ENCODE results near the gene LRCH2.

Gene LRCH2

GRCh38 chrX:115134382-115134781, 99.5 kb downstream of the LRCH2 start:
- no peak overlapping the region for H3K9ac ChIP-seq (ENCODE audit: low read length)
- no peaks in the 10 kb centered on the region for H3K36me3 ChIP-seq (ENCODE audit: insufficient read depth, low read length)
- H3K9me3 ChIP-seq (ENCODE audit: low read length), result no peaks in the 10 kb centered on the region
- no peak overlapping the region for H3K4me3 ChIP-seq (ENCODE audit: low read depth, low read length, poor library complexity, severe bottlenecking)
- no peak overlapping the region for H3K4me2 ChIP-seq (ENCODE audit: low read length)
- no peaks in the 10 kb centered on the region for H3K79me2 ChIP-seq (ENCODE audit: insufficient read depth, low read length)
- no peaks in the 10 kb centered on the region for H4K20me1 ChIP-seq (ENCODE audit: insufficient read depth, low read length)
- no peak overlapping the region for H3K27ac ChIP-seq (ENCODE audit: low read depth, low read length, poor library complexity, severe bottlenecking)
- TF ChIP-seq CTCF (IDR thresholded peaks at IDR 0.05; ENCODE audit: low read length) (no peak), EZH2 (IDR thresholded peaks at IDR 0.05; ENCODE audit: borderline replicate concordance, low read length) (no peak)
- H3K27me3 ChIP-seq (ENCODE audit: insufficient read depth, low read length), result no peaks in the 10 kb centered on the region
- H3F3A ChIP-seq (ENCODE audit: insufficient read depth, low read length), result no peaks in the 10 kb centered on the region
- no peaks in the 10 kb centered on the region for H3K4me1 ChIP-seq (ENCODE audit: insufficient read depth, low read length, severe bottlenecking)
- no peaks in the 10 kb centered on the region for H3K9me2 ChIP-seq (ENCODE audit: low read depth, low read length)
- H2AFZ ChIP-seq (ENCODE audit: low read length), result no peak overlapping the region

GRCh38 chrX:115112411-115112810, 121.5 kb downstream of the LRCH2 start:
- TF ChIP-seq EZH2 (IDR thresholded peaks at IDR 0.05; ENCODE audit: borderline replicate concordance, low read length), result no peak
- TF ChIP-seq CTCF (IDR thresholded peaks at IDR 0.05; ENCODE audit: low read length), result no peak
- Histone ChIP-seq H3K9ac (ENCODE audit: low read length) (no peak overlapping the region), H3K36me3 (ENCODE audit: insufficient read depth, low read length) (no peaks in the 10 kb centered on the region), H3K4me2 (ENCODE audit: low read length) (no peak overlapping the region), H3K79me2 (ENCODE audit: insufficient read depth, low read length) (no peaks in the 10 kb centered on the region), H3F3A (ENCODE audit: insufficient read depth, low read length) (no peaks in the 10 kb centered on the region), H3K4me1 (ENCODE audit: insufficient read depth, low read length, severe bottlenecking) (no peaks in the 10 kb centered on the region), H3K9me3 (ENCODE audit: low read length) (no peaks in the 10 kb centered on the region), H3K9me2 (ENCODE audit: low read depth, low read length) (no peaks in the 10 kb centered on the region), H4K20me1 (ENCODE audit: insufficient read depth, low read length) (no peaks in the 10 kb centered on the region), H2AFZ (ENCODE audit: low read length) (no peak overlapping the region), H3K27me3 (ENCODE audit: insufficient read depth, low read length) (no peaks in the 10 kb centered on the region), H3K4me3 (ENCODE audit: low read depth, low read length, poor library complexity, severe bottlenecking) (no peak overlapping the region), H3K27ac (ENCODE audit: low read depth, low read length, poor library complexity, severe bottlenecking) (no peak overlapping the region)

- TF ChIP-seq EZH2 (IDR thresholded peaks at IDR 0.05; ENCODE audit: borderline replicate concordance, low read length), result no peak
- no peak for TF ChIP-seq CTCF (IDR thresholded peaks at IDR 0.05; ENCODE audit: low read length)
- Histone ChIP-seq H3F3A (ENCODE audit: insufficient read depth, low read length) (no peaks in the 10 kb centered on the region), H3K36me3 (ENCODE audit: insufficient read depth, low read length) (no peaks in the 10 kb centered on the region), H3K4me2 (ENCODE audit: low read length) (no peak overlapping the region), H2AFZ (ENCODE audit: low read length) (no peak overlapping the region), H3K27me3 (ENCODE audit: insufficient read depth, low read length) (no peaks in the 10 kb centered on the region), H3K79me2 (ENCODE audit: insufficient read depth, low read length) (no peaks in the 10 kb centered on the region), H3K9ac (ENCODE audit: low read length) (no peak overlapping the region), H3K9me2 (ENCODE audit: low read depth, low read length) (no peaks in the 10 kb centered on the region), H3K27ac (ENCODE audit: low read depth, low read length, poor library complexity, severe bottlenecking) (no peak overlapping the region), H3K9me3 (ENCODE audit: low read length) (no peaks in the 10 kb centered on the region), H4K20me1 (ENCODE audit: insufficient read depth, low read length) (no peaks in the 10 kb centered on the region), H3K4me3 (ENCODE audit: low read depth, low read length, poor library complexity, severe bottlenecking) (no peak overlapping the region), H3K4me1 (ENCODE audit: insufficient read depth, low read length, severe bottlenecking) (no peaks in the 10 kb centered on the region)
These were observed 135.0 kb downstream of the LRCH2 start for GRCh38 chrX:115098897-115099296.
